HCT116 (cell line): ENCODE measurements around the gene ACOT7. TPM values are rescaled to one million over a fixed set of nuclear protein-coding genes. Genes with fewer than 3 reads are reported as not detected.

Source experiments
- ATAC-seq: fragments of 200-7000 bp; cut with Tn5 transposase; 2 replicates; pipeline ENCODE4 v1.9.1; 2020; ENCODE audit warnings: mild to moderate bottlenecking, moderate library complexity
- BruUV-seq: library from RNA; stranded (reverse); fragments of 400-500 nt; replicated peaks from 2 replicates; lab custom pipeline; 2021; lab: Mats Ljungman, UMichigan
- CTCF ChIA-PET: fragments of 300-600 bp; sonication (Branson Sonifier 250); formaldehyde crosslinking; loops from one replicate; lab custom pipeline; 2021; ENCODE audit warnings: antibody characterized with exemption; lab: Charles Lee
- POLR2A ChIA-PET: fragments of 300-600, 350-600 bp; sonication (Branson Sonifier 250); formaldehyde crosslinking; loops from one replicate; lab custom pipeline; 2021; ENCODE audit warnings: antibody characterized with exemption; lab: Charles Lee
- RAD21 ChIA-PET, 2 experiments: fragments of 300-600 bp; sonication (Branson Sonifier 250); formaldehyde crosslinking; loops; one replicate each; lab custom pipeline; 2023; ENCODE audit warnings: low total read pairs in 2 of 2; ENCODE audit not compliant: uncharacterized antibody in 2 of 2, unreplicated experiment in 2 of 2, low non-redundant PET in 1 of 2; lab: Charles Lee
- DNase-seq: peaks from one replicate; pipeline ENCODE4 v3.0.0-alpha.2; 2010; ENCODE audit warnings: low read depth, low spot score
- H2AFZ ChIP-seq: fragments of 200-600 bp; shearing (Covaris generic), sonication (generic); 2 replicates; pipeline ENCODE4 v1.6.1; 2017; ENCODE audit warnings: low read depth, mixed run types, mixed read lengths, antibody characterized with exemption, low read length; ENCODE audit not compliant: poor library complexity, severe bottlenecking
- H3K27ac ChIP-seq: 2 replicates; pipeline ENCODE4 v1.5.1; 2012; ENCODE audit warnings: low read depth, low read length
- H3K27me3 ChIP-seq: fragments of 200-600 bp; sonication (generic); 2 replicates; pipeline ENCODE4 v1.6.1; 2016; ENCODE audit warnings: mixed run types, low read length, mixed read lengths; ENCODE audit not compliant: insufficient read depth
- H3K36me3 ChIP-seq, 2 experiments: fragments of 200-500 bp in 1 of 2; fragments of 200-600 bp in 1 of 2; sonication (Bioruptor generic) in 1 of 2; sonication (generic) in 1 of 2; 2 replicates each; pipeline versions ENCODE4 v1.5.1 to v1.6.1; 2014 to 2016; ENCODE audit warnings: low read length in 2 of 2, inconsistent platforms in 1 of 2, mixed read lengths in 1 of 2, mixed run types in 1 of 2; ENCODE audit not compliant: insufficient read depth in 2 of 2, control insufficient read depth in 1 of 2
- H3K4me1 ChIP-seq, 2 experiments: fragments of 200-600 bp in 1 of 2; sonication (generic) in 1 of 2; 2 replicates each; pipeline versions ENCODE4 v1.5.1 to v1.6.1; 2012 to 2017; ENCODE audit warnings: low read length in 2 of 2, inconsistent platforms in 1 of 2, mild to moderate bottlenecking in 1 of 2, mixed read lengths in 1 of 2, mixed run types in 1 of 2, moderate library complexity in 1 of 2; ENCODE audit not compliant: insufficient read depth in 2 of 2, control insufficient read depth in 1 of 2
- H3K4me2 ChIP-seq: fragments of 200-600 bp; sonication (generic); 2 replicates; pipeline ENCODE4 v1.6.1; 2017; ENCODE audit warnings: mixed run types, low read length, mixed read lengths
- H3K4me3 ChIP-seq, 2 experiments: fragments of 200-600 bp in 1 of 2; sonication (generic) in 1 of 2; replicated peaks in 1 of 2; 2 replicates each; pipeline ENCODE4 v1.5.1; 2011 to 2016; ENCODE audit warnings: low read length in 2 of 2, control low read depth in 1 of 2, low read depth in 1 of 2, mild to moderate bottlenecking in 1 of 2, mixed read lengths in 1 of 2, mixed run types in 1 of 2
- H3K79me2 ChIP-seq: fragments of 200-600 bp; sonication (generic); 2 replicates; pipeline ENCODE4 v1.6.1; 2017; ENCODE audit warnings: mild to moderate bottlenecking, mixed run types, low read length, moderate library complexity, mixed read lengths; ENCODE audit not compliant: insufficient read depth
- H3K9ac ChIP-seq: fragments of 200-600 bp; sonication (generic); 2 replicates; pipeline ENCODE4 v1.6.1; 2016; ENCODE audit warnings: low read length, mixed read lengths
- H3K9me2 ChIP-seq: fragments of 200-600 bp; sonication (generic), shearing (Covaris generic); 2 replicates; pipeline ENCODE4 v1.6.1; 2017; ENCODE audit warnings: mixed run types, mild to moderate bottlenecking, moderate library complexity; ENCODE audit not compliant: insufficient read depth
- H3K9me3 ChIP-seq, 2 experiments: fragments of 200-500 bp in 1 of 2; fragments of 200-600 bp in 1 of 2; sonication (Bioruptor generic) in 1 of 2; sonication (generic) in 1 of 2; 2 replicates each; pipeline ENCODE4 v1.6.1; 2014 to 2017; ENCODE audit warnings: low read length in 2 of 2, mixed read lengths in 2 of 2, inconsistent platforms in 1 of 2, low read depth in 1 of 2, mild to moderate bottlenecking in 1 of 2, mixed run types in 1 of 2, moderate library complexity in 1 of 2; ENCODE audit not compliant: control insufficient read depth in 1 of 2, insufficient read depth in 1 of 2
- H4K20me1 ChIP-seq: fragments of 200-600 bp; sonication (generic), shearing (Covaris generic); 2 replicates; pipeline ENCODE4 v1.6.1; 2017; ENCODE audit warnings: mixed run types, mild to moderate bottlenecking, moderate library complexity; ENCODE audit not compliant: insufficient read depth
- ATF3 ChIP-seq: IDR thresholded peaks from 2 replicates; pipeline ENCODE4 v1.6.1; 2012
- CEBPB ChIP-seq: IDR thresholded peaks from 2 replicates; pipeline ENCODE4 v1.6.1; 2012; ENCODE audit warnings: low read depth
- ELF1 ChIP-seq: IDR thresholded peaks from 2 replicates; pipeline ENCODE4 v1.6.1; 2012; ENCODE audit warnings: low read depth, borderline replicate concordance
- EZH2 ChIP-seq: fragments of 200-600 bp; sonication (generic); IDR thresholded peaks from 2 replicates; pipeline ENCODE4 v1.6.1; 2017; ENCODE audit warnings: antibody characterized with exemption, mixed run types
- EZH2phosphoT487 ChIP-seq: fragments of 200-600 bp; IDR thresholded peaks from 2 replicates; pipeline ENCODE4 v1.6.1; 2018; ENCODE audit warnings: antibody characterized with exemption, borderline replicate concordance
- MAX ChIP-seq: IDR thresholded peaks from 2 replicates; pipeline ENCODE4 v1.6.1; 2012
- SIN3A ChIP-seq: IDR thresholded peaks from 2 replicates; pipeline ENCODE4 v1.6.1; 2012; ENCODE audit warnings: low read depth
- SRF ChIP-seq: IDR thresholded peaks from 2 replicates; pipeline ENCODE4 v1.6.1; 2012; ENCODE audit warnings: low read depth
- YY1 ChIP-seq: IDR thresholded peaks from 2 replicates; pipeline ENCODE4 v1.6.1; 2011; ENCODE audit warnings: low read length, low read depth, moderate library complexity, mild to moderate bottlenecking; ENCODE audit not compliant: insufficient replicate concordance; ENCODE audit errors: extremely low read depth
- ZNF274 ChIP-seq: fragments of 200-500 bp; sonication (Bioruptor generic); IDR thresholded peaks from 2 replicates; pipeline ENCODE4 v1.6.1; 2014; ENCODE audit warnings: mild to moderate bottlenecking, low read depth, low read length, inconsistent platforms
- intact Hi-C: fragments of 100-400 bp; cut with micrococcal nuclease; formaldehyde crosslinking; loops from 2 replicates; pipeline ENCODE4 v1.10.0; 2022
- total RNA-seq: library from RNA; stranded (reverse); gene quantifications from one replicate; pipeline ENCODE4 v1.2.1, GENCODE V29; 2021; ENCODE audit not compliant: unreplicated experiment

The ACOT7 gene
- total RNA-seq, 1 experiment from 2014 or later: 162 TPM

DNA sequence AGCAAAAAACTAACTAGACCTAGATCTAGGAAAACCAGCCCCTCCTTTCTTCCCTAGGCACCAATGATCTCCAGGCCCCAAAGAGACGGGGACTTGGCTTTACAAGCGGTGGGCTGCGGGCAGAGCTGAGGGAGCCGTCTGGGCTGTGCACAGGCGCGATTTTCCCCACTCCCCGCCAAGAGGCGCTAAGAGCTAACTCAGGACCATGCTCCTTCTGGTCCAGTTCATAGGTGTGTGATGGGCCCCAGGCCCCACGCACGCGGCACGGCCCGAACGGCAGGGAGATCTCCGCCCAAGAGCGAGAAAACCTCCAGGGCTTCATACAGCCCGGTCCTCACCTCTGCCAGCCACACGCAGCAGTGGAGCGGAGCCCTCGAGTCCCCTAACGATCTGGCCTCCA is 125.2 kb downstream of the ACOT7 start (continued):
- no peak for TF ChIP-seq EZH2phosphoT487
- no peak for TF ChIP-seq ZNF274
- TF ChIP-seq ATF3: no peak

DNA sequence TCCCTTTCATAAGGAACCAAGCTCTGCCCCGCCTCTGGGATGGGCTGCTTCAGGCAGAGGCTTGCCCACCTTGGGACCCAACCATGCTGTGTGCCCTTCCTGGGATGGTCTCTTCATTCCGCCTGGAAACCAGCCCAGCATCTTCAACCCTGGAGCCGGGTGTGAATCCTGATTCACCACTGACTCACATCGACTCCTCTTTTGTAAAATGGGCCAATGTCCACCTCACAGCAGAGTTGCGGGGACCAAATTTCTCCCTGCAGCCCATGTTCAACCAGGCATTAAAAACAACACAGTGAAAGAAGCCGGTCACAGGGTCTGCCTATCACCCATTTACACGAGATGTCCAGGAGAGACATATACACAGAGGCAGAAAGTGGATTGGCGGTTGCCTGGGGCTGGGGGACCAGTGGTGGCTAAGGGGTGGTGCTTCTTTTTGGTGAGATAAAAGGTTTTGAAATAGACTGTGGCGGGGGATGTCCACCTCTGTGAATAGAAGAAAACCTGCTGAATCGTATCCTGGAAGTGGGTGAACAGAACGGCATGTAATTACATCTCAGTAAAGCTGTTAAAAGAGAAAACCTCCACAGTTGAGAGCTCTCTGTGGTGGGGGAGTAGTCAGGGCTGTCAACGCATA is 125.8 kb downstream of the ACOT7 start:
- no peak overlapping the region for H3K27ac ChIP-seq
- intact Hi-C loops: no loop called here
- H3K4me1 ChIP-seq: no peaks in the 10 kb centered on the region
- H4K20me1 ChIP-seq: no peaks in the 10 kb centered on the region
- DNase-seq (no peak), ATAC-seq (no peak)
- H3K27me3 ChIP-seq: no peaks in the 10 kb centered on the region
- H2AFZ ChIP-seq: no peak overlapping the region
- POLR2A ChIA-PET: no interaction called here
- TF ChIP-seq EZH2 (no peak), SIN3A (no peak), MAX (no peak), ZNF274 (no peak), EZH2phosphoT487 (no peak), YY1 (no peak), CEBPB (no peak), ELF1 (no peak), SRF (no peak)
- TF ChIP-seq, all 23 proteins: peak for 0
- Histone ChIP-seq H3K9me2 (no peaks in the 10 kb centered on the region), H3K4me3 (no peak overlapping the region), H3K4me2 (no peak overlapping the region), H3K9me3 (no peaks in the 10 kb centered on the region), H3K79me2 (no peaks in the 10 kb centered on the region), H3K36me3 (no peaks in the 10 kb centered on the region; a peak in 1 of 4 replicates), H3K9ac (no peak overlapping the region)
- ChIA-PET CTCF (no interaction called here), RAD21 (no interaction called here)
- no TSS peak for BruUV-seq
